Measurements from ENCODE around the gene PGA3. TPM values are rescaled to one million over a fixed set of nuclear protein-coding genes. Genes with fewer than 3 reads are reported as not detected.

Gene PGA3
- total and polyA plus RNA-seq, 2 experiments from 2014 or later: not detected

DNA sequence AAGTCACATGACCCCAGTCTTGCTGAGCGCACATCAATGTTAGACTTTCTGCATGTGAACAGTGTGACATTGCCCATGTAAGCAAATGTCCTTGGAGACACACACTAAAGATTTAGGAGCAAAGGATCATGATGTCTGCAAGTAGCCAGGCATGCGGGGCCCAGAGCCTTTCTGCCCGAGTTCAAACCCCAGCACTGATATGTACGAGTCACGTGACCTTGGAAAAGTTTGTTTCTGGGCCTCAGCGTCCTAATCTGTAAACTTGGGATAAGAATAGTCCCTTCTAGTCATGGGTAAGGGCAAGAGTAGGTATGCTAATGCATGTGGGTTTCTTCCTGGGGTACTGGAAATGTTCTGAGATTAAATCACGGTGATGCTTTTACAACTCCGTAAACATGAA, 16.8 kb upstream of the PGA3 start:
- no peak overlapping the region for H3K4me3 ChIP-seq
- H3K36me3 ChIP-seq: no peaks in the 10 kb centered on the region
- H3K27me3 ChIP-seq: no peaks in the 10 kb centered on the region
- no peaks in the 10 kb centered on the region for H3K9me3 ChIP-seq (ENCODE audit: low read depth)
- no peak overlapping the region for H3K27ac ChIP-seq
- no peak for DNase-seq (ENCODE audit: low read depth in 1 of 2, low spot score in 1 of 2)
- TF ChIP-seq, protein P1, sequence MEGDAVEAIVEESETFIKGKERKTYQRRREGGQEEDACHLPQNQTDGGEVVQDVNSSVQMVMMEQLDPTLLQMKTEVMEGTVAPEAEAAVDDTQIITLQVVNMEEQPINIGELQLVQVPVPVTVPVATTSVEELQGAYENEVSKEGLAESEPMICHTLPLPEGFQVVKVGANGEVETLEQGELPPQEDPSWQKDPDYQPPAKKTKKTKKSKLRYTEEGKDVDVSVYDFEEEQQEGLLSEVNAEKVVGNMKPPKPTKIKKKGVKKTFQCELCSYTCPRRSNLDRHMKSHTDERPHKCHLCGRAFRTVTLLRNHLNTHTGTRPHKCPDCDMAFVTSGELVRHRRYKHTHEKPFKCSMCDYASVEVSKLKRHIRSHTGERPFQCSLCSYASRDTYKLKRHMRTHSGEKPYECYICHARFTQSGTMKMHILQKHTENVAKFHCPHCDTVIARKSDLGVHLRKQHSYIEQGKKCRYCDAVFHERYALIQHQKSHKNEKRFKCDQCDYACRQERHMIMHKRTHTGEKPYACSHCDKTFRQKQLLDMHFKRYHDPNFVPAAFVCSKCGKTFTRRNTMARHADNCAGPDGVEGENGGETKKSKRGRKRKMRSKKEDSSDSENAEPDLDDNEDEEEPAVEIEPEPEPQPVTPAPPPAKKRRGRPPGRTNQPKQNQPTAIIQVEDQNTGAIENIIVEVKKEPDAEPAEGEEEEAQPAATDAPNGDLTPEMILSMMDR (IDR thresholded peaks at IDR 0.05; ENCODE audit: low read depth, low read length): no peak
- H3K4me1 ChIP-seq (ENCODE audit: low read depth): no peaks in the 10 kb centered on the region

DNA sequence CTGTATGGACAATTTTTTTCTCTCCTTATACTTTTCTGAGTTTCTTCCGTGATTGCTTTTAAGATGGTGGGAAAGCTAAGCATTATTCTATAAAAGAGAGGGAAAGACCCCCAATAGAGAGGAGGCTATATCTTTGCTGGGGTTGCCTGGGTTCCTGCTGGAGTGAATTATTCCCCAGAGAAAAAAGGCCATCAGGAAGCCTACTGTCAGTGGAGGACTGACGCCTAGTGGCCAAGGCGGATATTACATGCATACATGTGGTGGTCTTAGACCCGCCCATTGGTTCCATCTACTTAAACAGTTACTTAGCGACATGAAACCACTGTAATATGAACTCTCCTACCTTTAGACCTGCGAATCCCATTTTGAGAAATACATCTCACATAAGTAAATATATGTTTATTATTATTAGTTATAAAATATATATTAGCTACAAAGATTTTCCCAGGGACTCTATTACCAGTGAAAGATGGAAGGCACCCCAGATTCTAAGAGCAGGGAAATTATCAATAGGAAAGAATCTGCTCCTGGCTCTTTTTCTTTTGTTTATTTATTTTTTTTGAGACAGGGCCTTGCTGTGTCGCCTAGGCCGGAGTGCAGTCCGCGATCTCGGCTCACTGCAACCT, 15.7 kb upstream of the PGA3 start:
- TF ChIP-seq, protein P1 (IDR thresholded peaks at IDR 0.05; ENCODE audit: low read depth, low read length): peak; percentile 95

DNA sequence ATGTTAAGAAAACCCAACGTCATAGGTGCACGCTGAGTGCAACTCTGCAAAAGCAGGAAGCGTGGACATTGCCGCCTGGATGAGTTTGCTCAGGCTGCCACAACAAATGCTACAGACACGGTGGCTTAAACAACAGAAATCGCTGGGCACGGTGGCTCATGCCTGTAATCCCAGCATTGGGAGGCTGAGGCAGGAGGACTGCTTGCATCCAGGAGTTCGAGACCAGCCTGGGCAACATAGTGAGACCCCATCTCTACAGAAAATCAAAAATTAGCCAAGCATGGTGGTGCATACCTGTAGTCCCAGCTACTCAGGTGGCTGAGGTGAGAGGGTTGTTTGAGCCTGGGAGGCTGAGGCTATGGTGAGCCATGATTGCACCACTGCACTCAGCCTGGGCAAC, 13.4 kb upstream of the PGA3 start:
- TF ChIP-seq, protein P1 (IDR thresholded peaks at IDR 0.05; ENCODE audit: low read depth, low read length): no peak

More for the DNA sequence above, 15.7 kb upstream of the PGA3 start:
- Histone ChIP-seq H3K4me3 (no peak overlapping the region), H3K27me3 (no peaks in the 10 kb centered on the region), H3K9me3 (ENCODE audit: low read depth) (no peaks in the 10 kb centered on the region), H3K27ac (no peak overlapping the region), H3K36me3 (no peaks in the 10 kb centered on the region), H3K4me1 (ENCODE audit: low read depth) (no peaks in the 10 kb centered on the region)
- DNase-seq (ENCODE audit: low read depth in 1 of 2, low spot score in 1 of 2): peak; percentile 87 to 89

DNA sequence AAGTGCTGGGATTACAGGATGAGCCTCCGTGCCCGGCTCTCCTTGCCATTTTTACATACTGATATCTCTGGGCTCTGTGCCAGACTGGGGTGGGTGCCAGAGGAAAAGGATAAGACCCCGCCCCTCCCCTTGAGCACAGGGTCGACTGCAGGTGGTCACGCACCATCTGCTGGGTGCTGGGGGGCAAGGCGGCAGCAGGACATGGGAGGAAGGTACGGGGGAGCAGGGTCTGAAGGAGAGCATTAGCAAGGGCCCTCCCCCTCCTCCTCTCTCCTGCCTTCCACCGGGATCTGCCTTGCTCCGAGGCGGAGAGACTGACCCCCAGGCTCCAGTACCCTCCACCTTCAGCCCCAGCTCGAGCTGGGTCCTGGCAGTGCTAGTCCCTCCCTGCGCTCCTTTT, 9.7 kb upstream of the PGA3 start:
- H3K9me3 ChIP-seq (ENCODE audit: low read depth): no peaks in the 10 kb centered on the region
- H3K4me3 ChIP-seq: no peak overlapping the region
- no peaks in the 10 kb centered on the region for H3K36me3 ChIP-seq
- TF ChIP-seq, protein P1 (IDR thresholded peaks at IDR 0.05; ENCODE audit: low read depth, low read length): no peak
- no peak for DNase-seq (ENCODE audit: low read depth in 1 of 2, low spot score in 1 of 2)
- no peaks in the 10 kb centered on the region for H3K4me1 ChIP-seq (ENCODE audit: low read depth)
- no peaks in the 10 kb centered on the region for H3K27me3 ChIP-seq
- no peak overlapping the region for H3K27ac ChIP-seq

More for the DNA sequence above, 13.4 kb upstream of the PGA3 start:
- Histone ChIP-seq H3K36me3 (no peaks in the 10 kb centered on the region), H3K4me1 (ENCODE audit: low read depth) (no peaks in the 10 kb centered on the region), H3K27ac (no peak overlapping the region), H3K4me3 (no peak overlapping the region), H3K27me3 (no peaks in the 10 kb centered on the region), H3K9me3 (ENCODE audit: low read depth) (no peaks in the 10 kb centered on the region)
- no peak for DNase-seq (ENCODE audit: low read depth in 1 of 2, low spot score in 1 of 2)

DNA sequence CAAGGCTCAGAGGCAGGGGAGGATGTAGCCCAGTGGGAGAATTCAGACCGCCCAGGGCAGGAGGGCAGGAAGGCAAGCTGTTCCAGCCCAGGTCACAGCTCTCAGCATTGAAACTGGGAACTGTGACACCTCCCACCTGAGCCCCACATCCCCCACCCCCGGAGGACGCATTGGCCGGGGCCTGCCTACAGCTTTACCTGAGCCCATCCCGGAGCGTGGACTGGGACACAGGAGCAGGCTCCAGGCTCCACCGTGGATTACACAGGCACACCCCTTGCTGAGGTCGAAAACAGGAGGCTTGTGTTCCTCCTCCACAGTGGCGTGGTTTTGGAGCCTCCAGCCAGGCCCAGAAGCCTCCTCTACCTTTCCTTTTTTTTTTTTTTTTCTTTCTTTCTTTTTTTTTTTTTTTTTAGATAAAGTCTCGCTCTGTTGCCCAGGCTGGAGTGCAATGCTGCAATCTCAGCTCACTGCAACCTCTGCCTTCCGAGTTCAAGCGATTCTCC, 9.1 kb upstream of the PGA3 start:
- Histone ChIP-seq H3K36me3 (no peaks in the 10 kb centered on the region), H3K9me3 (ENCODE audit: low read depth) (no peaks in the 10 kb centered on the region), H3K4me3 (no peak overlapping the region), H3K4me1 (ENCODE audit: low read depth) (no peaks in the 10 kb centered on the region), H3K27ac (no peak overlapping the region), H3K27me3 (no peaks in the 10 kb centered on the region)
- DNase-seq (ENCODE audit: low read depth in 1 of 2, low spot score in 1 of 2): no peak
- TF ChIP-seq, protein P1 (IDR thresholded peaks at IDR 0.05; ENCODE audit: low read depth, low read length): no peak

Data from cardiac muscle cell (in vitro differentiated cells and primary cell).